Body of pancreas (tissue), 4 donors: ENCODE measurements around the gene SLC1A7. TPM values are rescaled to one million over a fixed set of nuclear protein-coding genes. Genes with fewer than 3 reads are reported as not detected.
A peak's percentile ranks its signal among the peaks of the same experiment; 100 is the strongest.

Source experiments
- ATAC-seq: fragments of 150-250 bp; one replicate; pipeline ENCODE4 v1.9.1; 2016
- DNase-seq, 4 donors: peaks; one replicate each; pipeline ENCODE4 v3.0.0-alpha.2; 2019
- H3K27ac ChIP-seq, 4 donors: fragments of 200-600 bp; sonication (generic); 1 replicate in 3 of 4; 2 replicates in 1 of 4; pipeline versions ENCODE4 v1.5.1 to v1.6.1; 2016 to 2019; ENCODE audit warnings: mild to moderate bottlenecking in 1 of 4, mixed read lengths in 1 of 4, moderate library complexity in 1 of 4
- H3K27me3 ChIP-seq, 2 donors: fragments of 200-600 bp; sonication (generic); one replicate each; pipeline ENCODE4 v1.6.0; 2016; ENCODE audit warnings: mild to moderate bottlenecking in 1 of 2
- H3K36me3 ChIP-seq, 2 donors: fragments of 200-600 bp; sonication (generic); replicated peaks in 1 of 2; 2 replicates each; pipeline ENCODE4 v1.5.1; 2016; ENCODE audit warnings: low read depth in 2 of 2; ENCODE audit not compliant: insufficient read depth in 1 of 2
- H3K4me1 ChIP-seq: fragments of 200-600 bp; sonication (generic); one replicate; pipeline ENCODE4 v1.6.0; 2016
- H3K4me3 ChIP-seq, 2 donors: fragments of 200-600 bp; sonication (generic); 1 replicate in 1 of 2; 2 replicates in 1 of 2; pipeline ENCODE4 v1.5.1; 2016 to 2019
- H3K9me3 ChIP-seq, 3 donors: fragments of 200-600 bp; sonication (generic); 1 replicate in 2 of 3; 2 replicates in 1 of 3; pipeline ENCODE4 v1.5.1; 2016
- POLR2A ChIP-seq, 3 donors: fragments of 450-650 bp; IDR thresholded peaks; one replicate each; pipeline ENCODE4 v1.6.1; 2016; ENCODE audit warnings: antibody characterized with exemption in 3 of 3, mild to moderate bottlenecking in 2 of 3
- WGBS, 2 donors: methylation state at CpG; one replicate each; pipeline ENCODE4 v1.1.5; 2017; 5-methylcytosine and 5-hydroxymethylcytosine counted together
- intact Hi-C: fragments of 100-400 bp; cut with DNase I; formaldehyde crosslinking; loops from one replicate; pipeline ENCODE4 v1.15.1; 2023
- total RNA-seq, 2 donors: library from RNA; depleted of rRNA; stranded (reverse); fragments of >200 nt; gene quantifications; one replicate each; pipeline ENCODE4 v1.1.0, GENCODE V29; 2016
- TF ChIP-seq, protein P1 (sequence below), 7 experiments: fragments of 450-650 bp in 4 of 7; fragments of 200-600 bp in 3 of 7; sonication (generic) in 3 of 7; IDR thresholded peaks; one replicate each; pipeline ENCODE4 v1.5.1; 2016 to 2019; ENCODE audit warnings: antibody characterized with exemption in 7 of 7

Gene SLC1A7
- total RNA-seq, 2 donors from 2014 or later = not detected

DNA sequence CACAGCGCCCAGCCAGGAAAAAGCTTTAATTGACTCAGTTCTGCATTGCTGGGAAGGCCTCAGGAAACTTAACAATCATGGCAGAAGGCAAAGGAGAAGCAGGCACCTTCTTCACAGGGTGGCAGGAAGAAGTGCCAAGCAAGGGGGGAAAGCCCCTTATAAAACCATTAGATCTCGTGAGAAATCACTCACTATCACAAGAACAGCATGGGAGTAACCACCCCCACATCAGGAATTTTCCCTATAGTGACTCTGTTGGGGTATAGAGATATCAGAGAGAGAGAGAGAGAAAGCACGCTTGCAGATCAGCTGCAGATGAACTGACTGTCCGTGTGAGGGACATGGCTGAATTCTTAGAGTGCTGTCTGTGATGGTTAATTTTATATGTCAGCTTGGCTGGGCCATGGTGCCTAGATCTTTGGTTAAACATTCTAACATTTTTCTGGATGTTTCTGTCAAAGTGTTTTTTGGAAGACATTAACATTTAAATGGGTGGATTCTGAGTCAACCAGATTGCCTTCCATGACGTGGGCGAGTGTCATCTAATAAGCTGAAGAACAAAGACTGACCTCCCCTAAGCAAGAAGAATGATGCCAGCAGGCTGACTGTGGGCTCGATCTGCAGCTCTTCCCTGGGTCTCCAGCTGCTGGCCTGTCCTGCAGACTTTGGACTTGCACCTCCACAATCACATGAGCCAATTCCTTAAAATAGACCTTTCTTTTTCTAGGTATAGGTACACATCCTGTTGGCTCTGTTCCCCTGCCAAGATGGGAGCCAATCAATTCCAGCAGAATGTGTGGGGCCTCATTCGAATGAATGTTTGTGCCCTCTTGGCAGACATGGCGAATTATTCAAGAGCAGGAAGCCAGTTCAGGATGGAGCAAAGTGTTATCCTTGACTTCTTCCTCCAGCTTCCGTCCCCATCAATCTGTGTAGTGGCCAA lies 32.8 kb upstream of the SLC1A7 start:
- Histone ChIP-seq H3K4me1 (peaks cover 27% of the 10 kb centered on the region), H3K36me3 (no peaks in the 10 kb centered on the region), H3K27ac (peak overlapping the region in 2 of 4 donors; percentile 36 to 73), H3K9me3 (no peaks in the 10 kb centered on the region), H3K4me3 (no peak overlapping the region), H3K27me3 (no peaks in the 10 kb centered on the region)
- intact Hi-C loops = no loop called here
- DNase-seq = peak in 3 of 4 donors; percentile 25 to 77 (median 73)
- TF ChIP-seq, protein P1, sequence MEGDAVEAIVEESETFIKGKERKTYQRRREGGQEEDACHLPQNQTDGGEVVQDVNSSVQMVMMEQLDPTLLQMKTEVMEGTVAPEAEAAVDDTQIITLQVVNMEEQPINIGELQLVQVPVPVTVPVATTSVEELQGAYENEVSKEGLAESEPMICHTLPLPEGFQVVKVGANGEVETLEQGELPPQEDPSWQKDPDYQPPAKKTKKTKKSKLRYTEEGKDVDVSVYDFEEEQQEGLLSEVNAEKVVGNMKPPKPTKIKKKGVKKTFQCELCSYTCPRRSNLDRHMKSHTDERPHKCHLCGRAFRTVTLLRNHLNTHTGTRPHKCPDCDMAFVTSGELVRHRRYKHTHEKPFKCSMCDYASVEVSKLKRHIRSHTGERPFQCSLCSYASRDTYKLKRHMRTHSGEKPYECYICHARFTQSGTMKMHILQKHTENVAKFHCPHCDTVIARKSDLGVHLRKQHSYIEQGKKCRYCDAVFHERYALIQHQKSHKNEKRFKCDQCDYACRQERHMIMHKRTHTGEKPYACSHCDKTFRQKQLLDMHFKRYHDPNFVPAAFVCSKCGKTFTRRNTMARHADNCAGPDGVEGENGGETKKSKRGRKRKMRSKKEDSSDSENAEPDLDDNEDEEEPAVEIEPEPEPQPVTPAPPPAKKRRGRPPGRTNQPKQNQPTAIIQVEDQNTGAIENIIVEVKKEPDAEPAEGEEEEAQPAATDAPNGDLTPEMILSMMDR (IDR thresholded peaks at IDR 0.05) = no peak
- no peak for TF ChIP-seq POLR2A (IDR thresholded peaks at IDR 0.05)
- no peak for ATAC-seq
- WGBS, 2 donors = 73 to 81% methylated on average over 10 of the region's 10 CpGs

DNA sequence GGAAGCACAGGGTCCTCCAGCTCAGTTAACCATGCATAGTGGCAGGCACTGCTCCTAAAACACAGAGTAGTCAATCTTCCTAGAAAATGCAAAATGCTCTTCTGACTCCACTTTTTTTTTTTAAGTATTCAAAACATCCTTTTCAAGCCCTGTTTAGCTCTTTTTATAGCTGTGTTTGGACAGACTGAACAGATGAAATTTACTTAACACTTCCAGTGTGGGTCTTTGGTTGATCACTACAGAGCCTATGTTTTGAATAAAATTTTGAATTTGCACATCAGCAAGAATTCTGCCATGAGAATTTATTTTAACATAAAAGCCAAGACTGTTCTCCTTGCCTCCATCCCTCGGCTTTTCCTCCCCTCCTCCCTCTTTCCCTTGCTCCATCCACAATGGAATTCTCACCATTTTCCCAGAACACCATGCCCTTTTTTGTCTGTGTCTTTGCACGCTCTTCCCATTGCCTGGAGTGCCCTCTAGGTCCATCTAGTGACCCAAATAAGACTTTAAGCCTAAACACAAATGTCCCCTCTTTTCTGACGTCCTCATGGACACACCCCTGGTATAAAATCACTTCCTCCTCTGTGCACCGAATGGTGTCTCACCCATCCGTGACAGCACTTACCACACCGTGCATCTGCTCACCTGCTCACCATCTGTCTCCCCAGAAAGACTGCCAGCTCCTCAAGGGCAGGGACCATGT lies 30.1 kb upstream of the SLC1A7 start:
- intact Hi-C loops = no loop called here
- no peaks in the 10 kb centered on the region for H3K36me3 ChIP-seq
- H3K27me3 ChIP-seq = no peaks in the 10 kb centered on the region
- H3K4me1 ChIP-seq = peaks cover 26% of the 10 kb centered on the region
- DNase-seq (no peak), ATAC-seq (no peak)
- H3K9me3 ChIP-seq = no peaks in the 10 kb centered on the region
- H3K4me3 ChIP-seq = no peak overlapping the region
- no peak overlapping the region for H3K27ac ChIP-seq
- TF ChIP-seq, protein P1 (IDR thresholded peaks at IDR 0.05) = no peak
- TF ChIP-seq POLR2A (IDR thresholded peaks at IDR 0.05) = no peak
- 55 to 64% methylated on average over 6 of the region's 6 CpGs for WGBS, 2 donors

DNA sequence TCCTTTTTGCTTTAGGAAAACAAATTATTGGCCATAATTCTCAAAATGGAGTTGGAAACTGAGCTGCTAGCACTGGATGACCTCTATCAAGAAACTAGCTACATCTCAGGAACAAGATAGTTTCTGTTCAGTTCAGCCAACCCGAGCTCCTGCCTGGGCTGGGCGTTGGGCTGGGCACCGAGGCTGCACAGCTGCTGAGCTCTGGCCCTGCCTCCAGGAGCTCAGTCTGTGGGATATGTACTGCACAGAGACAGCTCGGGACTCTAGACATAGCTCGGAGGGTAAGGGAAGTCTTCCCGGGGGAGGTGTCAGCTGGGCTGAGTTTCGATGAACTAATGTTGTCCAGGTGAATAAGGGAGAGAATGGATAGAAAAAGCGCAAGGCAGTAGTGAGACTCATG lies 24.5 kb upstream of the SLC1A7 start:
- Histone ChIP-seq H3K27ac (no peak overlapping the region), H3K36me3 (no peaks in the 10 kb centered on the region), H3K4me1 (no peaks in the 10 kb centered on the region), H3K4me3 (no peak overlapping the region), H3K9me3 (no peaks in the 10 kb centered on the region), H3K27me3 (no peaks in the 10 kb centered on the region)
- ATAC-seq = no peak
- DNase-seq = no peak
- WGBS, 2 donors = 70 to 84% methylated on average over 8 of the region's 8 CpGs
- intact Hi-C loops = no loop called here
- TF ChIP-seq, protein P1 (IDR thresholded peaks at IDR 0.05) = no peak

DNA sequence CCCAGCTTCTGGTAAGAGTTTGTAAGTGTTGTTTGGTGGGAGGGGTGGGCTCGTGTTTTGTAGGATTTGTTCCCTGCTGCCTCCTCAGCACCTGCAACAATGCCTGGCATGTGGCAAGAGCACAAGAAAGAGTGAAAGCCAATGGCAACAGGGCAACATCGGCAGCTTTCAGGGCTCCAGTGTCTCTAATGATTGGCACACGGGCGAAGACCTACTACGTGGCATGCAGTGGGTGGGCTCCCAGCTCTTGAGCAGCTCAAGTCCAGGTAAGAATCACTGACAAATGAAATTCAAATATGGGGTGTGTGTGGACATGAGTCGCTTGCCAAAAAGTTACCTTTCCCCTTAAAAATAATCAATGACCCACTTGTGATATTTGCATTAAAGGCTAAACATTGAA lies 23.9 kb upstream of the SLC1A7 start:
- WGBS, 2 donors = 66 to 72% methylated on average over 6 of the region's 6 CpGs
- Histone ChIP-seq H3K27ac (no peak overlapping the region), H3K36me3 (no peaks in the 10 kb centered on the region), H3K9me3 (no peaks in the 10 kb centered on the region), H3K4me3 (no peak overlapping the region), H3K4me1 (no peaks in the 10 kb centered on the region), H3K27me3 (no peaks in the 10 kb centered on the region)
- intact Hi-C loops = no loop called here
- ATAC-seq (no peak), DNase-seq (no peak)
- no peak for TF ChIP-seq POLR2A (IDR thresholded peaks at IDR 0.05)
- TF ChIP-seq, protein P1 (IDR thresholded peaks at IDR 0.05) = no peak
